Esophagus squamous epithelium (tissue), 5 donors: Measurements from ENCODE around the gene RNF187. TPM values are rescaled to one million over a fixed set of nuclear protein-coding genes. Genes with fewer than 3 reads are reported as not detected.

ENCODE experiments used
- DNase-seq: peaks from one replicate; lab custom pipeline; 2025; lab: John Stamatoyannopoulos, UW
- H3K27ac ChIP-seq, 4 donors: fragments of 200-600 bp; sonication (generic); one replicate each; pipeline ENCODE4 v1.5.1; 2016 to 2019; ENCODE audit warnings: mild to moderate bottlenecking in 1 of 4
- H3K27me3 ChIP-seq, 4 donors: fragments of 200-600 bp; sonication (generic); 1 replicate in 3 of 4; 2 replicates in 1 of 4; pipeline versions ENCODE4 v1.5.1 to v1.6.0; 2017 to 2021; ENCODE audit warnings: antibody characterized with exemption in 1 of 4
- H3K36me3 ChIP-seq, 3 donors: fragments of 200-600 bp; sonication (generic); one replicate each; pipeline ENCODE4 v1.5.1; 2016 to 2019
- H3K4me1 ChIP-seq, 3 donors: fragments of 200-600 bp; sonication (generic); one replicate each; pipeline ENCODE4 v1.5.1; 2017 to 2019
- H3K4me3 ChIP-seq, 4 donors: fragments of 200-600 bp; sonication (generic); 1 replicate in 3 of 4; 2 replicates in 1 of 4; pipeline ENCODE4 v1.5.1; 2016 to 2019; ENCODE audit warnings: mild to moderate bottlenecking in 2 of 4, moderate library complexity in 1 of 4
- H3K9me3 ChIP-seq, 3 donors: fragments of 200-600 bp; sonication (generic); one replicate each; pipeline ENCODE4 v1.5.1; 2016 to 2019
- CTCF ChIP-seq, 6 experiments: fragments of 450-650 bp in 4 of 6; fragments of 200-600 bp in 2 of 6; sonication (generic) in 2 of 6; IDR thresholded peaks; one replicate each; pipeline ENCODE4 v1.5.1; 2016 to 2019; ENCODE audit warnings: antibody characterized with exemption in 6 of 6, mild to moderate bottlenecking in 4 of 6, moderate library complexity in 4 of 6
- POLR2A ChIP-seq, 4 donors: fragments of 450-650 bp; IDR thresholded peaks; one replicate each; pipeline ENCODE4 v1.6.1; 2017; ENCODE audit warnings: antibody characterized with exemption in 4 of 4, mild to moderate bottlenecking in 4 of 4, moderate library complexity in 3 of 4
- WGBS, 2 donors: methylation state at CpG; one replicate each; pipeline ENCODE4 v1.1.5; 2018; 5-methylcytosine and 5-hydroxymethylcytosine counted together
- intact Hi-C: fragments of 100-400 bp; cut with DNase I; formaldehyde crosslinking; loops from one replicate; pipeline ENCODE4 v1.15.0; 2022
- total RNA-seq, 4 donors: library from RNA; depleted of rRNA; stranded (reverse); fragments of >200 nt; gene quantifications; one replicate each; pipeline ENCODE4 v1.1.0, GENCODE V29; 2016
- donor health status: DM: yes; HTN: yes; CAD: no.

Gene RNF187
- total RNA-seq, 4 donors from 2014 or later = 33.4 to 74.7 (median 60.0) TPM

DNA sequence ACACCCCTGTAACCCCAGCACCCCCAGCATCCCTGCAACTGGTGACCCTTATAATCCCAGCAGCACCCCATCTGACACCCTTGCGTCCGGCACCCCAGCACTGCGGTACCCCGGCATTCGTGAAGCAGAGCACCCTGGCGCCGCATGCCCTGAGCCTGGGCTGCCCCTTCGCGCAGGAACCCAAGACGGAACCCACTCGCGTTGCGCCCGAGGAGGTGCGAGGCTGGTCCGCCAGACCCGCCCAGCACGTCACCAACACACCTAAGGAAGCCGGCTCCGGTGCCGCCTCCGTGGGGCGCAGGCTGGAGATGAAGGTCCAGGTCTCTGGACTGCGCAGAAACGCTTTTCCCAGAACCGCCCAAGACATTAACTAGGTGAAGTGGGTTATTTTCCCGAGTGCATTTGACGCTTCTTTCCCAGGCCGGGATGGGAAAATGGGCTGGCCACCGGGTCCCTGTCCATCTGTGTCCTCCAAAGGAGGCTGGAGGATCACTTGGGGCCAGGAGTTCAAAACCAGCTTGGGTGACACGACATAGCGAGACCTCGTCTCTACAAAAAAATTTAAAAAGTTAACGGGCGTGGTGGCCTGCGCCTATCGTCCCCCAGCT lies 15.9 kb upstream of the RNF187 start:
- Histone ChIP-seq H3K27me3 (peaks cover 0 to 69% (median 8%) of the 10 kb centered on the region in 4 donors), H3K27ac (no peak overlapping the region), H3K4me1 (no peaks in the 10 kb centered on the region), H3K4me3 (no peak overlapping the region), H3K36me3 (no peaks in the 10 kb centered on the region), H3K9me3 (no peaks in the 10 kb centered on the region)
- 78 to 82% methylated on average over 9 to 13 of the region's 37 CpGs for WGBS, 2 donors
- TF ChIP-seq CTCF (IDR thresholded peaks at IDR 0.05) (no peak), POLR2A (IDR thresholded peaks at IDR 0.05) (no peak)
- DNase-seq = no peak
- intact Hi-C loops = no loop called here

DNA sequence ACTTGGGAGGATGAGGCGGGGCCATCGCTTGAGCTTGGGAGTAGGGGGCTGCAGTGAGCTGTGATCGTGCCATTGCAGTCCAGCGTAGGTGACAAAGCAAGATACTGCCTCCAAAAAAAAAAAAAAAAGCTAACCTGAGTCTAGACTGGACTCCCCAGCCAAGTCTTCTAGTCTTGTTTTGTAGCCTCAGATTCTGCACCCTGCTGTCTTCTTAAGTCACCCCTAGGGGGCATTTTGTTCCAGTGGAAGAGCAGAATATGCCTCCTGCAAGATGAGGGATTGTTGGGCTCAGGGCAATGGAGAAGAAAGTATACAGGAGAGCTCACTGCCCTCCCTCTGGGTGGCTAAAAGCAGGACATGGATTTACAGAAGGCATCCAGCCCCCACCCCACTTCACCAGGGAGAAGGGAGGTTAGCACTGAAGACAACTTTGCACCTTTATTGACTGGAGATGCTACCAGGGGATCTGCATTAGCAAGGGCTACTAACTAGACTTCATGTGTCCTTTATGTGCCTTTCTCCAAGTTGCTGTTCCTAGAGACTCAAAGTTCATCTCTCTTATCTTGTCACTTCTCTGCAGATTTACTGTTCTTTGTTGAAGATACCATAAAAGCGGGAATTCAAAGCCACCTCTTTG lies 15.3 kb upstream of the RNF187 start:
- no peak overlapping the region for H3K4me3 ChIP-seq
- no peaks in the 10 kb centered on the region for H3K4me1 ChIP-seq
- H3K36me3 ChIP-seq = no peaks in the 10 kb centered on the region
- H3K27me3 ChIP-seq = peaks cover 0 to 63% (median 8%) of the 10 kb centered on the region in 4 donors
- intact Hi-C loops = no loop called here
- no peak overlapping the region for H3K27ac ChIP-seq
- H3K9me3 ChIP-seq = no peaks in the 10 kb centered on the region
- WGBS, 2 donors = 69 to 100% methylated on average over 2 to 5 of the region's 5 CpGs
- TF ChIP-seq CTCF (IDR thresholded peaks at IDR 0.05) (peak in 4 of 6 experiments; percentile 33 to 53 (median 36)), POLR2A (IDR thresholded peaks at IDR 0.05) (no peak)
- DNase-seq = no peak

GRCh38 chr1:228472655-228473054 lies 14.5 kb upstream of the RNF187 start:
- intact Hi-C loops = no loop called here
- no peak for DNase-seq
- H3K36me3 ChIP-seq = no peaks in the 10 kb centered on the region
- no peak overlapping the region for H3K4me3 ChIP-seq
- H3K27ac ChIP-seq = no peak overlapping the region
- TF ChIP-seq POLR2A (IDR thresholded peaks at IDR 0.05) (no peak), CTCF (IDR thresholded peaks at IDR 0.05) (no peak)
- WGBS, 2 donors = 46 to 48% methylated on average over 7 of the region's 7 CpGs
- H3K27me3 ChIP-seq = peaks cover 0 to 55% (median 8%) of the 10 kb centered on the region in 4 donors
- no peaks in the 10 kb centered on the region for H3K9me3 ChIP-seq
- H3K4me1 ChIP-seq = no peaks in the 10 kb centered on the region

DNA sequence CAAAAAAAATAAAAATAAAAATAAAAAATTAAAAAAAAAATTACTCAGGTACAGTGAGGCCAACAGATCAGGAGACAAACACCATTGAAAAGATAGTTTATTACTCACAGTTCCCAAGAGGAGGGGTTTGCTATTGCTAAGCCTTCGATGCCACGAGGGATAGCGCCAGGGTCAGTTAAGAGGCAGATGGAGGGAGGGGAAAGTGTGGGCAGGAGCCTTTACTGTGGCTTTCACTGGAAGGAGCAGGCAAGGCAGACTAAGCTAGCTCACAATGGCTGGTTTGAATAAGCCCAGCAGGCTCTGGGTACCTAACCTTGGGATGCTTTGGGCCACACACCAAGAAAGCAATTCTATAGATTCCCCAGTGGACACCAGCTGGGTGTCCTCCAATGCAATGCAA lies 12.7 kb upstream of the RNF187 start:
- intact Hi-C loops = no loop called here
- WGBS, 2 donors = 74 to 76% methylated on average over 3 of the region's 3 CpGs
- no peaks in the 10 kb centered on the region for H3K4me1 ChIP-seq
- TF ChIP-seq CTCF (IDR thresholded peaks at IDR 0.05) (no peak), POLR2A (IDR thresholded peaks at IDR 0.05) (no peak)
- no peak overlapping the region for H3K27ac ChIP-seq
- H3K9me3 ChIP-seq = no peaks in the 10 kb centered on the region
- no peak for DNase-seq
- H3K36me3 ChIP-seq = no peaks in the 10 kb centered on the region
- H3K4me3 ChIP-seq = no peak overlapping the region
- peaks cover 0 to 37% (median 6%) of the 10 kb centered on the region in 4 donors for H3K27me3 ChIP-seq

- Histone ChIP-seq H3K36me3 (no peaks in the 10 kb centered on the region), H3K27ac (no peak overlapping the region), H3K9me3 (no peaks in the 10 kb centered on the region), H3K4me3 (no peak overlapping the region), H3K4me1 (no peaks in the 10 kb centered on the region), H3K27me3 (peaks cover 0 to 24% (median 3%) of the 10 kb centered on the region in 4 donors)
- no peak for DNase-seq
- intact Hi-C loops = no loop called here
- WGBS, 2 donors = 58 to 80% methylated on average over 2 of the region's 2 CpGs
- TF ChIP-seq POLR2A (IDR thresholded peaks at IDR 0.05) = no peak
- no peak for TF ChIP-seq CTCF (IDR thresholded peaks at IDR 0.05)
Measured at GRCh38 chr1:228475812-228476211, 11.4 kb upstream of the RNF187 start.
